Gastroesophageal sphincter (tissue), 3 donors: ENCODE results near the gene TMTC4.

Experiments
- POLR2AphosphoS5 ChIP-seq: sonication (generic); formaldehyde crosslinking; IDR thresholded peaks from one replicate; pipeline ENCODE4 v1.6.1; 2017; ENCODE audit warnings: antibody characterized with exemption
- TF ChIP-seq, protein P1 (sequence below), 4 experiments: fragments of 200-600 bp in 2 of 4; fragments of 450-650 bp in 2 of 4; sonication (generic) in 1 of 4; IDR thresholded peaks; one replicate each; pipeline ENCODE4 v1.5.1; 2017 to 2019; ENCODE audit warnings: antibody characterized with exemption in 4 of 4, mild to moderate bottlenecking in 2 of 4, moderate library complexity in 2 of 4

DNA sequence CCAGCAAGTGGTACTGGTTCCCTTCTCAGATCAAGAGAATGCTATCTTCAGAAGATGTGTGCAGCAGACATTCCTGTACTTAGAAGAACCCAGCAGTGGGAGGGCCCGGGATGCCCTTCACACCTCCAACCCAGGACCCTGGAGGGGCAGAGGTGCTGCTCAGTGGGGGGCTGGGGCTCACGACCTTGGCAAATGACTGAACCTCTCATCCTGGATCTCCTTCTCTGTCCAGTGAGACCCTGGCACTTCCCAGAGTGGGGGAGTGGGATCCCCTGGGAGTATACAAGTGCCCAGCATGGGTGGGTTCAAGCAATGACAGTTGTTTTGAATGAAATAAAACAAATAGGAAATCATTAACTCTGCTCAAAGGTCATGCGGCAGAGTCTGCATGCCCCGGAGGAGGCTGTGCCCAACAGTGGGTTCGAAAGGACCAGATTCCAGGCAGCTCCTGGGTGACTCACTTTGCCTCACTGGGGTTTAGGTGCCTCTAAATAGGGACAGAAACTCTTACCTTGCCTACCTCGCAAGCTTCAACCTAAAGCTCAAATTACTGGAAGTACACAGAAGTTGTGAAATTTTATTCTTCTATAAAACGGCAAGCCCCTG lies 112.9 kb downstream of the TMTC4 start:
- TF ChIP-seq, protein P1, sequence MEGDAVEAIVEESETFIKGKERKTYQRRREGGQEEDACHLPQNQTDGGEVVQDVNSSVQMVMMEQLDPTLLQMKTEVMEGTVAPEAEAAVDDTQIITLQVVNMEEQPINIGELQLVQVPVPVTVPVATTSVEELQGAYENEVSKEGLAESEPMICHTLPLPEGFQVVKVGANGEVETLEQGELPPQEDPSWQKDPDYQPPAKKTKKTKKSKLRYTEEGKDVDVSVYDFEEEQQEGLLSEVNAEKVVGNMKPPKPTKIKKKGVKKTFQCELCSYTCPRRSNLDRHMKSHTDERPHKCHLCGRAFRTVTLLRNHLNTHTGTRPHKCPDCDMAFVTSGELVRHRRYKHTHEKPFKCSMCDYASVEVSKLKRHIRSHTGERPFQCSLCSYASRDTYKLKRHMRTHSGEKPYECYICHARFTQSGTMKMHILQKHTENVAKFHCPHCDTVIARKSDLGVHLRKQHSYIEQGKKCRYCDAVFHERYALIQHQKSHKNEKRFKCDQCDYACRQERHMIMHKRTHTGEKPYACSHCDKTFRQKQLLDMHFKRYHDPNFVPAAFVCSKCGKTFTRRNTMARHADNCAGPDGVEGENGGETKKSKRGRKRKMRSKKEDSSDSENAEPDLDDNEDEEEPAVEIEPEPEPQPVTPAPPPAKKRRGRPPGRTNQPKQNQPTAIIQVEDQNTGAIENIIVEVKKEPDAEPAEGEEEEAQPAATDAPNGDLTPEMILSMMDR (IDR thresholded peaks at IDR 0.05), result no peak
- TF ChIP-seq POLR2AphosphoS5, result no peak
